H9 (cell line): Measurements from ENCODE around the gene PWWP2B. TPM values are rescaled to one million over a fixed set of nuclear protein-coding genes. Genes with fewer than 3 reads are reported as not detected.

Experiments used
- DNase-seq: peaks from one replicate; pipeline ENCODE4 v3.0.0-alpha.2; 2017
- H2AFZ ChIP-seq: one replicate; pipeline ENCODE4 v1.6.1; 2013; ENCODE audit warnings: mild to moderate bottlenecking, low read length, control low read depth, moderate library complexity
- H2AK5ac ChIP-seq: 2 replicates; pipeline ENCODE4 v1.6.1; 2013; ENCODE audit warnings: low read length, control low read depth, mixed read lengths; ENCODE audit not compliant: insufficient read length
- H2BK120ac ChIP-seq: one replicate; pipeline ENCODE4 v1.6.1; 2013; ENCODE audit warnings: low read depth, mild to moderate bottlenecking, low read length, control low read depth, inconsistent platforms; ENCODE audit not compliant: poor library complexity, severe bottlenecking
- H2BK12ac ChIP-seq: 2 replicates; pipeline ENCODE4 v1.6.1; 2013; ENCODE audit warnings: low read length, control low read depth, mixed read lengths, low read depth; ENCODE audit not compliant: insufficient read length
- H2BK15ac ChIP-seq: 2 replicates; pipeline ENCODE4 v1.6.1; 2013; ENCODE audit warnings: low read depth, low read length, control low read depth
- H2BK20ac ChIP-seq: one replicate; pipeline ENCODE4 v1.6.1; 2013; ENCODE audit warnings: low read depth, mild to moderate bottlenecking, low read length, control low read depth, inconsistent platforms; ENCODE audit not compliant: poor library complexity, severe bottlenecking
- H2BK5ac ChIP-seq: 2 replicates; pipeline ENCODE4 v1.6.1; 2013; ENCODE audit warnings: low read length, control low read depth, mixed read lengths; ENCODE audit not compliant: insufficient read length
- H3K14ac ChIP-seq: 2 replicates; pipeline ENCODE4 v1.6.1; 2013; ENCODE audit warnings: low read length, control low read depth; ENCODE audit not compliant: insufficient read depth
- H3K18ac ChIP-seq: 2 replicates; pipeline ENCODE4 v1.6.1; 2013; ENCODE audit warnings: low read depth, mild to moderate bottlenecking, mixed read lengths, low read length, control low read depth; ENCODE audit not compliant: insufficient read length
- H3K23ac ChIP-seq: 2 replicates; pipeline ENCODE4 v1.6.1; 2013; ENCODE audit warnings: low read length, control low read depth, mixed read lengths, low read depth; ENCODE audit not compliant: insufficient read length
- H3K23me2 ChIP-seq: 2 replicates; pipeline ENCODE4 v1.6.1; 2013; ENCODE audit warnings: low read depth, mild to moderate bottlenecking, mixed read lengths, low read length, control low read depth; ENCODE audit not compliant: insufficient read length, poor library complexity, severe bottlenecking
- H3K27ac ChIP-seq: 2 replicates; pipeline ENCODE4 v1.5.1; 2013; ENCODE audit warnings: low read length, control low read depth, mixed read lengths, low read depth; ENCODE audit not compliant: insufficient read length
- H3K27me3 ChIP-seq: 2 replicates; pipeline ENCODE4 v1.6.1; 2013; ENCODE audit warnings: low read length, control low read depth, inconsistent platforms; ENCODE audit not compliant: insufficient read depth
- H3K4ac ChIP-seq: 2 replicates; pipeline ENCODE4 v1.6.1; 2013; ENCODE audit warnings: low read depth, mild to moderate bottlenecking, control low read depth, inconsistent platforms, low read length, moderate library complexity
- H3K4me1 ChIP-seq: 2 replicates; pipeline ENCODE4 v1.6.1; 2013; ENCODE audit warnings: low read length, control low read depth, inconsistent platforms; ENCODE audit not compliant: insufficient read depth
- H3K4me2 ChIP-seq: 2 replicates; pipeline ENCODE4 v1.6.1; 2013; ENCODE audit warnings: low read length, control low read depth, mixed read lengths; ENCODE audit not compliant: insufficient read length, insufficient read depth
- H3K56ac ChIP-seq: 2 replicates; pipeline ENCODE4 v1.6.1; 2013; ENCODE audit warnings: low read depth, mild to moderate bottlenecking, mixed read lengths, low read length, control low read depth; ENCODE audit not compliant: insufficient read length
- H3K79me1 ChIP-seq: 2 replicates; pipeline ENCODE4 v1.6.1; 2013; ENCODE audit warnings: low read depth, mild to moderate bottlenecking, moderate library complexity, low read length, control low read depth, inconsistent platforms; ENCODE audit not compliant: insufficient read depth, poor library complexity, severe bottlenecking
- H3K79me2 ChIP-seq: 2 replicates; pipeline ENCODE4 v1.6.1; 2013; ENCODE audit warnings: low read length, control low read depth, inconsistent platforms; ENCODE audit not compliant: insufficient read depth
- H3K9ac ChIP-seq: 2 replicates; pipeline ENCODE4 v1.6.1; 2013; ENCODE audit warnings: low read length, control low read depth, mixed read lengths; ENCODE audit not compliant: insufficient read length; ENCODE audit errors: extremely low read depth
- H3K9me3 ChIP-seq: one replicate; pipeline ENCODE4 v1.6.1; 2013; ENCODE audit warnings: low read depth, low read length, inconsistent platforms; ENCODE audit not compliant: control insufficient read depth
- H3T11ph ChIP-seq: one replicate; pipeline ENCODE4 v1.6.1; 2013; ENCODE audit warnings: mild to moderate bottlenecking, low read length, control low read depth, inconsistent platforms
- H4K20me1 ChIP-seq: one replicate; pipeline ENCODE4 v1.6.1; 2013; ENCODE audit not compliant: control insufficient read depth, insufficient read length, insufficient read depth
- H4K5ac ChIP-seq: 2 replicates; pipeline ENCODE4 v1.6.1; 2013; ENCODE audit warnings: low read depth, mild to moderate bottlenecking, mixed read lengths, low read length, control low read depth; ENCODE audit not compliant: insufficient read length
- H4K8ac ChIP-seq: replicated peaks from 2 replicates; pipeline ENCODE4 v1.6.1; 2013; ENCODE audit warnings: low read length, control low read depth, mixed read lengths, low read depth; ENCODE audit not compliant: insufficient read length
- H4K91ac ChIP-seq: 2 replicates; pipeline ENCODE4 v1.6.1; 2013; ENCODE audit warnings: low read depth, mild to moderate bottlenecking, moderate library complexity, mixed read lengths, low read length, control low read depth; ENCODE audit not compliant: insufficient read length
- H3K27ac Mint-ChIP-seq, 3 experiments: 2 replicates in 2 of 3; 3 replicates in 1 of 3; pipeline ENCODE4 v1.8.0; 2020 to 2021; ENCODE audit warnings: mixed read lengths in 3 of 3, mild to moderate bottlenecking in 1 of 3, moderate library complexity in 1 of 3
- H3K27me3 Mint-ChIP-seq: 2 replicates; pipeline ENCODE4 v1.8.0; 2021; ENCODE audit warnings: low read depth, mild to moderate bottlenecking, moderate library complexity, mixed read lengths
- H3K36me3 Mint-ChIP-seq, 3 experiments: 2 replicates in 2 of 3; 3 replicates in 1 of 3; pipeline ENCODE4 v1.8.0; 2020 to 2021; ENCODE audit warnings: low read depth in 3 of 3, mixed read lengths in 3 of 3; ENCODE audit not compliant: insufficient read depth in 1 of 3
- H3K4me1 Mint-ChIP-seq, 2 experiments: 2 replicates each; pipeline ENCODE4 v1.8.0; 2020; ENCODE audit warnings: mixed read lengths in 2 of 2
- H3K4me3 Mint-ChIP-seq, 2 experiments: 2 replicates in 1 of 2; 3 replicates in 1 of 2; pipeline ENCODE4 v1.8.0; 2020 to 2021; ENCODE audit warnings: mild to moderate bottlenecking in 2 of 2, mixed read lengths in 2 of 2, moderate library complexity in 1 of 2
- H3K9me3 Mint-ChIP-seq, 2 experiments: 2 replicates in 1 of 2; 3 replicates in 1 of 2; pipeline ENCODE4 v1.8.0; 2020; ENCODE audit warnings: mild to moderate bottlenecking in 2 of 2, mixed read lengths in 2 of 2, moderate library complexity in 1 of 2
- WGBS: extraction: QIAGEN DNeasy Blood & Tissue Kit; methylation state at CpG from one replicate; pipeline ENCODE4 v1.1.7; 2013; ENCODE audit warnings: missing lambda C conversion rate, low lambda C conversion rate, mixed read lengths; ENCODE audit not compliant: insufficient read length; ENCODE audit errors: extremely low coverage; 5-methylcytosine and 5-hydroxymethylcytosine counted together
- total RNA-seq: library from RNA; stranded (reverse); gene quantifications from 2 replicates; pipeline ENCODE4 v1.2.1, GENCODE V29; 2021
- TF ChIP-seq, protein P1 (sequence below): fragments of 200-600 bp; sonication (generic); conservative IDR thresholded peaks from 3 replicates; pipeline ENCODE4 v1.8.0; 2021; ENCODE audit warnings: antibody characterized with exemption, mild to moderate bottlenecking

PWWP2B gene
- total RNA-seq, 1 experiment from 2014 or later, result 10.0 TPM

GRCh38 chr10:132441818-132442524 is 45.0 kb downstream of the PWWP2B start:
- H3K27ac ChIP-seq, result no peak overlapping the region
- WGBS, result no CpG with 5 or more reads among the region's 22 CpGs
- Mint-ChIP-seq H3K4me1 (peaks cover 11 to 18% of the 10 kb centered on the region in 2 experiments), H3K27me3 (no peaks in the 10 kb centered on the region; the same call in none of the 2 replicates), H3K36me3 (no peaks in the 10 kb centered on the region; a peak in 1 of 7 replicates), H3K4me3 (no peak overlapping the region), H3K27ac (peak overlapping the region in 2 of 3 experiments; percentile 43 to 68; a peak in 5 of 7 replicates), H3K9me3 (peaks cover 0 to 4% of the 10 kb centered on the region in 2 experiments; a peak in 2 of 5 replicates)
- H3K79me1 ChIP-seq, result no peaks in the 10 kb centered on the region
- H3K9ac ChIP-seq, result no peak overlapping the region
- H2BK12ac ChIP-seq, result no peak overlapping the region
- H2AK5ac ChIP-seq, result no peak overlapping the region
- TF ChIP-seq, protein P1, sequence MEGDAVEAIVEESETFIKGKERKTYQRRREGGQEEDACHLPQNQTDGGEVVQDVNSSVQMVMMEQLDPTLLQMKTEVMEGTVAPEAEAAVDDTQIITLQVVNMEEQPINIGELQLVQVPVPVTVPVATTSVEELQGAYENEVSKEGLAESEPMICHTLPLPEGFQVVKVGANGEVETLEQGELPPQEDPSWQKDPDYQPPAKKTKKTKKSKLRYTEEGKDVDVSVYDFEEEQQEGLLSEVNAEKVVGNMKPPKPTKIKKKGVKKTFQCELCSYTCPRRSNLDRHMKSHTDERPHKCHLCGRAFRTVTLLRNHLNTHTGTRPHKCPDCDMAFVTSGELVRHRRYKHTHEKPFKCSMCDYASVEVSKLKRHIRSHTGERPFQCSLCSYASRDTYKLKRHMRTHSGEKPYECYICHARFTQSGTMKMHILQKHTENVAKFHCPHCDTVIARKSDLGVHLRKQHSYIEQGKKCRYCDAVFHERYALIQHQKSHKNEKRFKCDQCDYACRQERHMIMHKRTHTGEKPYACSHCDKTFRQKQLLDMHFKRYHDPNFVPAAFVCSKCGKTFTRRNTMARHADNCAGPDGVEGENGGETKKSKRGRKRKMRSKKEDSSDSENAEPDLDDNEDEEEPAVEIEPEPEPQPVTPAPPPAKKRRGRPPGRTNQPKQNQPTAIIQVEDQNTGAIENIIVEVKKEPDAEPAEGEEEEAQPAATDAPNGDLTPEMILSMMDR, result no peak
- no peaks in the 10 kb centered on the region for H3K27me3 ChIP-seq
- no peaks in the 10 kb centered on the region for H3K79me2 ChIP-seq
- no peak overlapping the region for H4K91ac ChIP-seq
- H3K14ac ChIP-seq, result no peak overlapping the region
- peak overlapping the region; percentile 6 for H4K8ac ChIP-seq
- H3T11ph ChIP-seq, result no peak overlapping the region
- H3K18ac ChIP-seq, result no peak overlapping the region
- no peak overlapping the region for H2BK120ac ChIP-seq
- no peak for DNase-seq
- no peak overlapping the region for H2BK5ac ChIP-seq
- H4K5ac ChIP-seq, result no peak overlapping the region
- H2BK20ac ChIP-seq, result no peak overlapping the region
- no peak overlapping the region for H3K4ac ChIP-seq
- H2AFZ ChIP-seq, result no peak overlapping the region
- no peaks in the 10 kb centered on the region for H3K23me2 ChIP-seq
- H3K4me2 ChIP-seq, result no peak overlapping the region
- H3K56ac ChIP-seq, result no peak overlapping the region
- H4K20me1 ChIP-seq, result peaks cover 5% of the 10 kb centered on the region
- peak overlapping the region; percentile 33 for H3K23ac ChIP-seq
- no peaks in the 10 kb centered on the region; the same call in 1 of the 2 replicates for H3K4me1 ChIP-seq
- no peaks in the 10 kb centered on the region for H3K9me3 ChIP-seq
- H2BK15ac ChIP-seq, result no peak overlapping the region
